ENCODE data around the gene DDRGK1.

The DDRGK1 gene

GRCh38 chr20:3204124-3204794, at the start of gene DDRGK1:
TSS of gene DDRGK1 (minus strand) at chr20:3204682. CDS start at chr20:3204627, 55 bp downstream.
- DNase-seq (ENCODE audit: low read depth) = peak; percentile 88

DNA sequence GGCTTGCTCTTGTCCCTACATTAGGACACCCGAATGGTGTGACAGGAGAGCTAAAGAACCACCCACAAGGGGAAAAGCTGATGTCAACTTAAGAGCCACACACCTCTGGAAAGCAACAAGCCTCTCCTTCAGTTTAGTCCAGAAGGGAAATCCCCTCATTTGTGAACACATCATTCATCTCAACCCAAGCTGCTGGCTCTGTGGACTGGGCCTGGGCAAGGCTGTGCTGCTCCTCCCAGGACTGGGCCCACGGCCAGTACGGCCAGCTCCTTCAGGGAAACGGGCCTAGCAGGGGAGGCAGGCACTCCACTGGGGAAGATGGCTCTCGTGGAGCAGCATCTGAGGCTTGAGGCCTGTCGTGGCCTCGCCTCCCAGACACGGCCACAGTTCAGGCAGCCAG, 47.3 kb upstream of the DDRGK1 start:
- no peak for DNase-seq (ENCODE audit: low read depth)

DNA sequence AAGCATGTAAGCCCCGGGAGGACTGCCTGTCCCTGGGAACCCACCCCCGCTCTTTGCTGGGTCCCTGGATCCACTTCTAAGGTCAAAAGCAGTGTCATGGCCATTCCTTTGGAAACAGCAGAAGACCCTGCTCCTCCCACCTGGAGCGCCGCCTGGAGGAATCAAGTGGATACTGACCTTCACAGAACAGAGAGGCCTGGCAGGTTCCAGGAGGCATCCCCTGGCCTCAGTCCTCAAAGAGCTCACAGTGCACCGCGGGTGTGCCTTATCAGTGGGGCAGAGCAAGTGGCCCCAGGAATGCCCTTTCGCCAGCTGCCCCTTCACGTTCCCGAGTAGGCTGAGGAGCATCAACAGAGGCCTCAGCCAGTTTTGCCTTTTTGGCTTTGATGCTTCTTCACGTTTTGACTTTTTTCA, 45.6 kb upstream of the DDRGK1 start:
- DNase-seq (ENCODE audit: low read depth) = no peak

GRCh38 chr20:3248993-3249347, 44.5 kb upstream of the DDRGK1 start:
- DNase-seq (ENCODE audit: low read depth) = no peak

DNA sequence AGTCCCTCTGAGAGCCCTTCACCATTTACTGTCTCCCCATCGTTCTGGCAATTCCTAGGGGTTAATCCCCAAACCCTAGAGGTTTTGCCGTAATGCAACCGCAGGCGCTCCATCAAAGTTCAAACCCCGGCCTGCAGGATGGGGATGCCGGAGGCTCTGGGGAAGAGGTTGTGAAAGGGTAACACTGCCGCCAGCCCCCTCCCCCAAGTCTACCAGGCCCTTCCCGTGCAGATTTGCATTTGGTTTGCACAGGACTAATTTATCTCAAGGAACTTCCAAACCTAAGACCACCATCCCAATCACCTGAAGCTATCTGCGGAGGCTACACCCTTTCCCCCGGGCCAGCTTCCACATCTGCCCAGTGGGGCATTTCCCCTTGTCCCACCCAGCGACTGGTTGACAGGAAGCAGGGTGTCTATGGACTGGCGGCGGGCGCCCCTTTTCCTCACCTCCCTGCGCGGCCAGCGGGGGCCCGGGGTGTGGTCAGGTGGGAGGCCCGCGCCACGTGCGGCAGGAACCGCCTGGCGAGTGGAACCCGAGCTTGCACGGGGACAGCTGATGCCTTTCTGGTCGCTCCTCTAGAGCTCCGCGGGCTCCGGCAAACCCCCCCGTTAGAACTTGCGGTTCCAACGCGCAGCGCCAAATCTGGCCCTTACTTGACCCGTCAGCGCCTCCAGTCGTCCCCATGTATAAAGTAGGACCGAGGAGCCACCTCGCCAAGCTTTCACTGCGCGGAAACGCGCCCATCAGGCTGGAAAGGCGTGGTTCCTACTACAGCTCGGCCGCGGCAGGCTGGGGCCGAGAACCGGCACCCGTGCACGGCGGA, 43.9 kb upstream of the DDRGK1 start:
- DNase-seq (ENCODE audit: low read depth) = no peak

DNA sequence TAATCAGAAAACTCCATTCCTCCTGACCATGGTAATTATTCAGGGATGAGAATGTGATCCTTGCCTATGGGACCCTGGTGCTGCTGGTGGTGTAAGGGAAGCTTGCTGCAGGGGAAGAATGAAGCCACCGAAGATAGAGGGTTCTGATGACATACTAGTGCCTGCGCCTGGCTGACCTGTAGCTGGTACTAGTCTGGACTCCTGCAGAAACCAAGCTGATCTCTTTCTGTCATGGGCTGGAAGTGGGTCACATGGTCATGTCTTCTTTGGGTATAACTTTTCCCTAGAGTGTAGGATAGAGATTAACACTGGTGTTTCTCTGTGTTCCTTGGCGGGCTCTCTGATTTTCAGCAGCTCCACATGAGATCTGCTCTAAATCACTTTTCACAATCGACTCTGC, 43.2 kb upstream of the DDRGK1 start:
- DNase-seq (ENCODE audit: low read depth) = no peak

- DNase-seq (ENCODE audit: low read depth) = no peak
Measured at GRCh38 chr20:3246682-3247081, 42.2 kb upstream of the DDRGK1 start.

DNA sequence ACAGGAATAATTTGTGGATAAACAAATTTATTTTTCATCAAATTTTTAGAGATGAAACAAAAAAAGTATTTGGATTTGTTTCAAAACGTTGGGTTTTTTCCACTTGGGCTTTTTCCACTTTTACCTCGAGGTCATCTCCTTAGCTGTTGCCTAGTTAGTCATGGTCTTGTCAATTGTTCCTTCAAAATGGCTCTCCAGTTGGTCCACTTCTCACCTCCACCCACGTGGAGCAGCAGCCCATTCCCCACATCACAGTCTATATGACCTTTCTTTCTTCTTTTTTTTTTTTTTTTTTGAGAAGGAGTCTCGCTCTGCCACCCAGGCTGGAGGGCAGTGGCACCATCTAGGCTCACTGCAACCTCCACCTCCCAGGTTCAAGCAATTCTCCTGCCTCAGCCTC, 41.2 kb upstream of the DDRGK1 start:
- DNase-seq (ENCODE audit: low read depth) = no peak

DNA sequence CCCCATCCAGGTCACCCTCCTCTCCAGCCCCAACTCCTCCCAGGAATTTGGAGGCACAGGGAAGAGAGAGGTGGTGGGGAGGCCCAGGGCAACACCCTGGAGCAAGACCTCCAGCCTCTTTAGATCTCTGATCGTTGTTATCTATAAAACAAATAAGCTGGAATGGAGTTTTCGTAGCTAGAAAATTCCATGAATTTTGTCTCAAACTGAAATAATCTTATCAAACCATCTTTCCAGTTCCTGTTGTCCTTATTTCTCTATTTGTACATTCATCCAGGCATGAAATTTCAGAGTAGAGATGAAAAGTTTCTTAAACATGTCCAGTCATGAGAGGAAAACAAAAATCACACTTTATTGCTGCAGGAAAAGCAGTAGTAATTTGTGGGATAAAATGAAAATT, 40.7 kb upstream of the DDRGK1 start:
- DNase-seq (ENCODE audit: low read depth) = no peak

DNA sequence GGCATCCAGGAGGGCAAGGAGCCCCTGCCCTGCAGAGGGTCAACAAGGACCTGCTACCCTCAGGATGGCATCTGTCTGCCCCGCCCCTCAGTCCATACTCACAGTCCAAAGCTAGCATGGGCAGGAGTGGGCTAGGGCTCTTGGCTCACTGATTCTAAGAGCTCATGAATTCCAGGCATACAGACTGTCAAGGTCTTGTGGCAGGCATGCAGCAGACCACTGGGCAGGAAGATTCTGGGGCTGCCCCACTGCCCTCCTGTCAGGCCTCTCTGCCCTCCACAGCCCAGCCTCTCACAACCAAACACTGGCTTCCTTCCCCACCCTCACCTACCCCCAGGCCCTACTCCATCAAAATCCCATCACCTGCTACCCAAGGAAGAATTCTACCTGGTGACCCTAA, 40.1 kb upstream of the DDRGK1 start:
- DNase-seq (ENCODE audit: low read depth) = no peak

- no peak for DNase-seq (ENCODE audit: low read depth)
Measured at GRCh38 chr20:3243718-3244358, 39.4 kb upstream of the DDRGK1 start.

DNA sequence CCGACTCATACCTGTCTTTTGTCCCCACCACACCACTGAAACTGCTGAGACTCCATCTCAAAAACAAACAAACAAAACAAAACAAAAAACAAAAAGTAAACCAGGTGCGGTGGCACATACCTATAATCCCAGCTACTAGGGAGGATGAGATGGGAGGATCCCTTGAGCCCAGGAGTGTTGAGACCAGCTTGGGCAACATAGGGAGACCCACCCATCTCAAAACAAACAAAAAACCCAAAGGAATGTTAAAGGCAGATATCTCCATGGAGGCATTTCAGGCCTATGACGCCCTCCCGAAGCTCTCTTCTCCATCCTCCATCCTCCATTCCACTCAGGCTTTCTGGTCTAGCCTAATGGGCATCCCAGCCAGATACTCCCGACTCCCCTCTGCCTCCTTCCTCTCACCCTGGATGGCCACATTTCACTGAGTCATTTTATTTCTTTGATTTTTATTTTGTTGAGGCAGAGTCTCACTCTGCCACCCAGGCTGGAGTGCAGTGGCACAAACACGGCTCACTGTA, 37.8 kb upstream of the DDRGK1 start:
- no peak for DNase-seq (ENCODE audit: low read depth)

- no peak for DNase-seq (ENCODE audit: low read depth)
Measured at GRCh38 chr20:3240776-3241363, 36.4 kb upstream of the DDRGK1 start.

- no peak for DNase-seq (ENCODE audit: low read depth)
Measured at GRCh38 chr20:3239867-3240775, 35.6 kb upstream of the DDRGK1 start.

DNA sequence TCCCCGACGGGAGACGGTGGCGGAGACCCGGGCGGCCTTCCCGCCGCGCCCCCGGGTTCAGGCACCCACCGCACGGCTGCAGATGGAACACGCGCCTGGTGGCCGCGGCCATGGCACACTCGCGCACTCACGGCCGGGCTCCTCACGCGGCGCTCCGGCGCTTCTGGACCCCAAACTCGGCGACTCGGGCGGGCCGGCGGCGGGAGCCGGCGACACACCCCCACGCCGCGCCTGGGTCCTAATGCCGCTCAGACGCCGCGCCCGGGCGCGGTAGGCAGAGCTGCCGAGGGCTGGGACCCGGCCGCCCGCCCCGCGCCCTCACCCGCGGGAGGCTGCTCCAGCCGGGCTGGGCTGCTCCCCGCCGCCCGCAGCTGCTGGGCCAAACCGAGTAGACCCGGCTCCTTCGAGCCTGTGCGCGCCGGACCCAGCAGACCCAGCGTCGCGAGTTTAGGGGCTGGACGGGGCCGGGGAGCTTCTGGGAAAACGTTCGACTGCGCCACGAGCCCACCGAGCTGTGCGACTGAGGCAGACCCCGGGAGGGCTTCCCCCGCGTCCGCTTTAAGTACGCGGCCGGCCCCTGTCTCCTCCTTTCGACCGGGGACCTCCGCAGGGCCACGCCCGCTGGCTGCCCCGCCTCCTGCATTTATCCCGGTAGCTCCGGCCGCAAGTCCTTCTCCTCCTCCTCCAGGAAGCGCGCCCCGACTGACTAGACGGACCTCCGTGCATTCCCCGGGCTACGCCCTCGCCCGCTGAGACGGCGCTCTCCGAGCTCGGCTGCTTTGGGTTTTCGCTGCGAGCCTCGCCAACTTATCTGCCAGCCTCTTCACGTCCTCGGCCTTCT, 34.8 kb upstream of the DDRGK1 start, which contains the start of gene SLC4A11:
TSS of gene SLC4A11 (minus strand) at position 165 of the 841 bp plus-strand sequence. CDS start at position 112, 53 bp downstream.
- DNase-seq (ENCODE audit: low read depth) = no peak

DNA sequence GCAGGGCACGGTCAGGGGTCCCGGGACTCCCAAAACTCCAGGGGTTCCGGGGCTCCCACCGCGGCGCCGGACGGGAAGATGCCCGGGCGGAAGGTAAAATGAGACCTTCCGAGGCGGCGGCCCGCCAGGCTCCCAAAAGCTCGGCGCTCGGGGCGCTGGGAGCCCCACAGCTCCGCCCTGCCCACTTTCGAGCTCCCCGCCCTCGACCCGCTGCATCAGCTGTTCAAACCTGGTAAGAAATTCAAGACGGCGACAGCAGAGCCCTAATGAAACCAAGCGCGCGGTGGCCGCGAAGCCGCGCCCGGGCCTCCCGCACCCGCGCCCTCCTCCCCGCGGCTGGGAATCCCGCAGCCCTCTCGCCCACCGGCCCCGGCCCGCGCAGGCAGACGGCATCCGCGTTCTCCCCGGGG, 34.1 kb upstream of the DDRGK1 start:
- DNase-seq (ENCODE audit: low read depth) = no peak

- no peak for DNase-seq (ENCODE audit: low read depth)
Measured at GRCh38 chr20:3237958-3238615, 33.6 kb upstream of the DDRGK1 start.

GRCh38 chr20:3237011-3237957, 32.8 kb upstream of the DDRGK1 start:
- no peak for DNase-seq (ENCODE audit: low read depth)
